HG03571 (cell line): ENCODE data around the gene DNAI4.
"Not testable (repeated sequence)": the region's sequence is repeated elsewhere in the genome, so short reads cannot be mapped to it uniquely, and the experiment has no call there.

ENCODE experiments used
- ATAC-seq: cut with Tn5 transposase; IDR thresholded peaks from one replicate; pipeline ENCODE4 v1.9.1; 2021; ENCODE audit not compliant: unreplicated experiment

The DNAI4 gene

GRCh38 chr1:66929146-66929688 is 4.6 kb upstream of the DNAI4 start:
- ATAC-seq = no peak

- ATAC-seq = no peak
Measured at GRCh38 chr1:66927528-66927927, 2.9 kb upstream of the DNAI4 start.

- no peak for ATAC-seq
Measured at GRCh38 chr1:66925944-66926343, 1.3 kb upstream of the DNAI4 start.

- no peak for ATAC-seq
Measured at GRCh38 chr1:66925558-66925910, 878 bp upstream of the DNAI4 start.

- no peak for ATAC-seq
Measured at GRCh38 chr1:66920543-66920942, 4.1 kb downstream of the DNAI4 start.

GRCh38 chr1:66919828-66920227 is 4.8 kb downstream of the DNAI4 start:
- ATAC-seq = no peak

- no peak for ATAC-seq
Measured at GRCh38 chr1:66919063-66919462, 5.6 kb downstream of the DNAI4 start.

- ATAC-seq = no peak
Measured at GRCh38 chr1:66917476-66917875, 7.2 kb downstream of the DNAI4 start.

GRCh38 chr1:66916320-66916719 is 8.3 kb downstream of the DNAI4 start:
- no peak for ATAC-seq

- ATAC-seq = not testable (repeated sequence)
Measured at GRCh38 chr1:66915203-66915602, 9.5 kb downstream of the DNAI4 start.

- ATAC-seq = no peak
Measured at GRCh38 chr1:66893712-66894111, 30.9 kb downstream of the DNAI4 start.

GRCh38 chr1:66890621-66891020 is 34.0 kb downstream of the DNAI4 start:
- no peak for ATAC-seq

GRCh38 chr1:66889030-66889429 is 35.6 kb downstream of the DNAI4 start:
- no peak for ATAC-seq

GRCh38 chr1:66876664-66877063 is 48.0 kb downstream of the DNAI4 start:
- no peak for ATAC-seq

- no peak for ATAC-seq
Measured at GRCh38 chr1:66873111-66873510, 51.5 kb downstream of the DNAI4 start.

GRCh38 chr1:66872024-66872423 is 52.6 kb downstream of the DNAI4 start:
- not testable (repeated sequence) for ATAC-seq

GRCh38 chr1:66867501-66867900 is 57.2 kb downstream of the DNAI4 start:
- no peak for ATAC-seq

GRCh38 chr1:66860529-66860928 is 64.1 kb downstream of the DNAI4 start:
- ATAC-seq = no peak

- ATAC-seq = no peak
Measured at GRCh38 chr1:66853379-66853778, 71.3 kb downstream of the DNAI4 start.

- no peak for ATAC-seq
Measured at GRCh38 chr1:66852870-66853269, 71.8 kb downstream of the DNAI4 start.

- ATAC-seq = no peak
Measured at GRCh38 chr1:66850989-66851388, 73.7 kb downstream of the DNAI4 start.

- ATAC-seq = no peak
Measured at GRCh38 chr1:66848193-66848592, 76.5 kb downstream of the DNAI4 start.

- ATAC-seq = no peak
Measured at GRCh38 chr1:66840929-66841328, 83.7 kb downstream of the DNAI4 start.

- ATAC-seq = no peak
Measured at GRCh38 chr1:66834926-66835325, 89.7 kb downstream of the DNAI4 start.
